K562 (cell line): ENCODE results near the gene AGBL1. TPM values are rescaled to one million over a fixed set of nuclear protein-coding genes. Genes with fewer than 3 reads are reported as not detected.

Experiments
- ATAC-seq: fragments of 200-7000 bp; cut with Tn5 transposase; 3 replicates; pipeline ENCODE4 v1.9.1; 2020; ENCODE audit warnings: moderate library complexity
- BruUV-seq: library from RNA; stranded (reverse); fragments of 400-500 nt; replicated peaks from 2 replicates; lab custom pipeline; 2021; lab: Mats Ljungman, UMichigan
- CTCF ChIA-PET: fragments of 300-600 bp; formaldehyde crosslinking; extraction: SDS; loops from one replicate; lab custom pipeline; 2021; ENCODE audit warnings: low intra/inter-chr PET ratio; lab: Yijun Ruan, JAX
- POLR2A ChIA-PET: fragments of 300-600, 350-650 bp; sonication (Branson Sonifier 250); formaldehyde crosslinking; extraction: SDS; loops from one replicate; lab custom pipeline; 2021; ENCODE audit warnings: antibody characterized with exemption, inconsistent platforms; lab: Yijun Ruan, JAX
- DNase-seq, 4 experiments: peaks; one replicate each; pipeline versions ENCODE4 v3.0.0 to v3.0.0-alpha.2; 2011 to 2018; ENCODE audit warnings: low spot score in 3 of 4, mixed read lengths in 3 of 4; ENCODE audit errors: extremely low read depth in 1 of 4
- FAIRE-seq: peaks from 2 replicates; lab custom pipeline; 2011; peaks lifted over from hg19 to GRCh38; lab: Jason Lieb, UNC
- H2AFZ ChIP-seq: 2 replicates; pipeline ENCODE4 v1.6.0; 2011; ENCODE audit warnings: low read depth, low read length, control low read depth, inconsistent platforms
- H3K27ac ChIP-seq: fragments of 200-600 bp; 3 replicates; pipeline ENCODE4 v1.8.0; 2011; ENCODE audit warnings: low read depth, mild to moderate bottlenecking, control low read depth, inconsistent platforms, low read length, moderate library complexity, mixed read lengths; ENCODE audit errors: extremely low read depth
- H3K27me3 ChIP-seq, 2 experiments: fragments of 300-600 bp in 1 of 2; 2 replicates in 1 of 2; 3 replicates in 1 of 2; pipeline versions ENCODE4 v1.6.0 to v1.8.0; 2011; ENCODE audit warnings: inconsistent platforms in 2 of 2, low read length in 2 of 2, mild to moderate bottlenecking in 1 of 2, mixed read lengths in 1 of 2, moderate library complexity in 1 of 2; ENCODE audit not compliant: control insufficient read depth in 2 of 2, insufficient read depth in 2 of 2
- H3K36me3 ChIP-seq: fragments of 300-600 bp; 3 replicates; pipeline ENCODE4 v1.8.0; 2011; ENCODE audit warnings: mild to moderate bottlenecking, low read length, inconsistent platforms; ENCODE audit not compliant: control insufficient read depth, insufficient read depth
- H3K4me1 ChIP-seq, 2 experiments: fragments of 200-600 bp in 1 of 2; replicated peaks in 1 of 2; 2 replicates in 1 of 2; 3 replicates in 1 of 2; pipeline versions ENCODE4 v1.5.1 to v1.8.0; 2011; ENCODE audit warnings: inconsistent platforms in 2 of 2, low read length in 2 of 2, mild to moderate bottlenecking in 1 of 2, mixed read lengths in 1 of 2, moderate library complexity in 1 of 2; ENCODE audit not compliant: control insufficient read depth in 2 of 2, insufficient read depth in 2 of 2
- H3K4me2 ChIP-seq: 2 replicates; pipeline ENCODE4 v1.6.1; 2011; ENCODE audit warnings: low read length, control low read depth, inconsistent platforms, mixed read lengths; ENCODE audit not compliant: insufficient read depth
- H3K4me3 ChIP-seq: fragments of 200-600 bp; sonication (generic), shearing (Covaris generic); 2 replicates; pipeline ENCODE4 v1.5.1; 2016; ENCODE audit warnings: control low read depth, inconsistent platforms
- H3K79me2 ChIP-seq: fragments of 200-600 bp; 3 replicates; pipeline ENCODE4 v1.8.0; 2011; ENCODE audit warnings: low read length, inconsistent platforms; ENCODE audit not compliant: control insufficient read depth, insufficient read depth
- H3K9ac ChIP-seq, 2 experiments: 2 replicates each; pipeline versions ENCODE4 v1.6.0 to v1.6.1; 2011; ENCODE audit warnings: low read depth in 2 of 2, low read length in 2 of 2, control low read depth in 1 of 2, inconsistent platforms in 1 of 2, mild to moderate bottlenecking in 1 of 2, mixed read lengths in 1 of 2; ENCODE audit not compliant: insufficient read depth in 1 of 2
- H3K9me1 ChIP-seq: one replicate; pipeline ENCODE4 v1.6.0; 2011; ENCODE audit warnings: inconsistent platforms, mild to moderate bottlenecking, low read length, moderate library complexity; ENCODE audit not compliant: control insufficient read depth, insufficient read depth
- H3K9me3 ChIP-seq: replicated peaks from 2 replicates; pipeline ENCODE4 v1.5.1; 2011; ENCODE audit warnings: low read depth, low read length, inconsistent platforms; ENCODE audit not compliant: control insufficient read depth, insufficient read depth
- H4K20me1 ChIP-seq: replicated peaks from 2 replicates; pipeline ENCODE4 v1.6.1; 2011; ENCODE audit warnings: low read length, inconsistent platforms, mixed read lengths; ENCODE audit not compliant: control insufficient read depth, insufficient read depth
- CBFA2T3 ChIP-seq: fragments of 450-650 bp; IDR thresholded peaks from 2 replicates; pipeline ENCODE4 v1.6.1; 2017
- ESRRB ChIP-seq: fragments of 250-450 bp; sonication (Bioruptor Pico); IDR thresholded peaks from 2 replicates; pipeline ENCODE4 v1.5.0; 2020; ENCODE audit warnings: mild to moderate bottlenecking, moderate library complexity, borderline replicate concordance
- GABPB2 ChIP-seq: fragments of 250-450 bp; sonication (Bioruptor Pico); conservative IDR thresholded peaks from 2 replicates; pipeline ENCODE4 v1.5.1; 2021; ENCODE audit warnings: mild to moderate bottlenecking
- MLLT1 ChIP-seq, 2 experiments: fragments of 450-650 bp; IDR thresholded peaks; 2 replicates each; pipeline ENCODE4 v1.6.1; 2016
- MTA2 ChIP-seq: fragments of 450-650 bp; IDR thresholded peaks from 2 replicates; pipeline ENCODE4 v1.6.1; 2016; ENCODE audit warnings: low read depth
- PKNOX1 ChIP-seq: fragments of 450-650 bp; IDR thresholded peaks from 2 replicates; pipeline ENCODE4 v1.6.1; 2016
- PYGO2 ChIP-seq: fragments of 450-650 bp; IDR thresholded peaks from 2 replicates; pipeline ENCODE4 v1.6.1; 2016; ENCODE audit warnings: mild to moderate bottlenecking, missing genetic modification characterization, moderate library complexity, missing compliant biosample characterization
- SIX5 ChIP-seq, 2 experiments: IDR thresholded peaks; 2 replicates each; pipeline ENCODE4 v1.6.1; 2011; ENCODE audit warnings: low read length in 2 of 2, borderline replicate concordance in 1 of 2, low read depth in 1 of 2, mild to moderate bottlenecking in 1 of 2, moderate library complexity in 1 of 2; ENCODE audit not compliant: insufficient read depth in 1 of 2
- STAT5A ChIP-seq: IDR thresholded peaks from 2 replicates; pipeline ENCODE4 v1.6.1; 2012; ENCODE audit warnings: low read length, inconsistent platforms, borderline replicate concordance
- USF2 ChIP-seq: sonication (generic); formaldehyde crosslinking; IDR thresholded peaks from 2 replicates; pipeline ENCODE4 v1.5.0; 2020; ENCODE audit warnings: missing genetic modification reagents
- XRCC4 ChIP-seq: IDR thresholded peaks from one replicate; pipeline ENCODE4 v1.6.1; 2011; ENCODE audit not compliant: insufficient read depth, insufficient read length; ENCODE audit errors: extremely low read depth
- YY1 ChIP-seq, 3 experiments: IDR thresholded peaks; 2 replicates each; pipeline ENCODE4 v1.6.1; 2011; ENCODE audit warnings: low read length in 2 of 3, mild to moderate bottlenecking in 2 of 3, moderate library complexity in 2 of 3, borderline replicate concordance in 1 of 3, control low read depth in 1 of 3, low read depth in 1 of 3; ENCODE audit not compliant: insufficient read depth in 3 of 3, insufficient replicate concordance in 2 of 3, control insufficient read depth in 1 of 3, insufficient read length in 1 of 3; ENCODE audit errors: extremely low read depth in 1 of 3
- ZBTB43 ChIP-seq: sonication (generic); formaldehyde crosslinking; IDR thresholded peaks from 2 replicates; pipeline ENCODE4 v1.8.0; 2023; ENCODE audit warnings: mild to moderate bottlenecking, missing genetic modification reagents
- ZEB2 ChIP-seq: fragments of 450-650 bp; IDR thresholded peaks from 2 replicates; pipeline ENCODE4 v1.6.1; 2016
- ZNF212 ChIP-seq: fragments of 450-650 bp; formaldehyde crosslinking; IDR thresholded peaks from 2 replicates; pipeline ENCODE4 v1.4.0; 2020; ENCODE audit warnings: mild to moderate bottlenecking
- ZNF263 ChIP-seq: sonication (generic); formaldehyde crosslinking; IDR thresholded peaks from 2 replicates; pipeline ENCODE4 v1.8.0; 2022; ENCODE audit warnings: mild to moderate bottlenecking, missing genetic modification reagents, borderline replicate concordance
- WGBS: fragments of 100-300 bp; shearing (Covaris generic); methylation state at CpG from one replicate; pipeline ENCODE4 v1.1.6; 2016; ENCODE audit warnings: low coverage, mixed read lengths; ENCODE audit not compliant: insufficient coverage; ENCODE audit errors: missing lambda C conversion rate; 5-methylcytosine and 5-hydroxymethylcytosine counted together
- in situ Hi-C: fragments of 300-500 bp; cut with MboI; formaldehyde crosslinking; loops from 4 replicates; pipeline ENCODE4 v1.15.0; 2018; ENCODE audit warnings: inconsistent platforms, mixed read lengths
- intact Hi-C: fragments of 100-400 bp; cut with micrococcal nuclease; formaldehyde crosslinking; loops from 2 replicates; pipeline ENCODE4 v1.14.2; 2022
- polyA plus RNA-seq, 8 experiments: library from polyadenylated mRNA; depleted of rRNA in 4 of 8; stranded (reverse) in 5 of 8; unstranded in 3 of 8; fragments of >200 nt; fragmentation: Nextera tagmentation in 2 of 8; fragmentation: Illumina TruSeq in 1 of 8; extraction: Ambion mirVana in 2 of 8; extraction: Trizol in 1 of 8; gene quantifications; 2 replicates each; pipeline versions ENCODE4 v1.2.1 to v1.2.3, GENCODE V29; 2011 to 2014; ENCODE audit warnings: inconsistent platforms in 1 of 8, missing spikeins in 1 of 8
- total RNA-seq, 7 experiments: library from RNA; depleted of rRNA in 6 of 7; stranded (reverse); fragments of >200 nt in 6 of 7; fragmentation: Illumina TruSeq in 2 of 7; extraction: Trizol in 2 of 7; gene quantifications; 2 replicates each; pipeline versions ENCODE4 v1.2.1 to v1.2.3, GENCODE V29; 2011 to 2021; ENCODE audit warnings: low replicate concordance in 1 of 7

The AGBL1 gene
- total and polyA plus RNA-seq, 9 of the 15 experiments (the other 6 are each of a cell fraction or from before 2014, with no cell fraction given), result not detected

- TF ChIP-seq MLLT1 (IDR thresholded peaks at IDR 0.05) (no peak), GABPB2 (no peak), STAT5A (no peak), XRCC4 (no peak), PKNOX1 (no peak), ZNF263 (CRISPR knock-in tag) (no peak), SIX5 (IDR thresholded peaks at IDR 0.05; ENCODE audit: borderline replicate concordance in 1 of 2, insufficient read depth in 1 of 2, low read depth in 1 of 2, low read length in 2 of 2) (no peak)
Measured at GRCh38 chr15:86236356-86237110, 156.9 kb downstream of the AGBL1 start (continued).

GRCh38 chr15:86237111-86237500 is 157.4 kb downstream of the AGBL1 start:
- Histone ChIP-seq H3K79me2 (no peaks in the 10 kb centered on the region), H3K9me1 (no peaks in the 10 kb centered on the region), H3K9ac (no peak overlapping the region), H3K9me3 (no peaks in the 10 kb centered on the region), H3K4me3 (no peak overlapping the region), H3K4me1 (no peaks in the 10 kb centered on the region), H3K27me3 (no peaks in the 10 kb centered on the region), H4K20me1 (no peaks in the 10 kb centered on the region), H3K4me2 (no peak overlapping the region), H3K27ac (no peak overlapping the region), H2AFZ (no peak overlapping the region), H3K36me3 (no peaks in the 10 kb centered on the region)
- 2% methylated on average over 5 of the region's 5 CpGs for WGBS
- ChIA-PET CTCF (no interaction called here), POLR2A (no interaction called here)
- no peak for DNase-seq
- ATAC-seq, result no peak
- intact Hi-C loops, result no loop called here
- BruUV-seq, result no TSS peak
- no peak for FAIRE-seq
- in situ Hi-C loops, result no loop called here
- TF ChIP-seq ZNF212 (CRISPR knock-in tag), result no peak
- no peak for TF ChIP-seq ZBTB43 (CRISPR knock-in tag)
- TF ChIP-seq MTA2, result no peak
- no peak for TF ChIP-seq ESRRB
- TF ChIP-seq PYGO2 (tag), result no peak
- no peak for TF ChIP-seq CBFA2T3
- no peak for TF ChIP-seq ZEB2
- no peak for TF ChIP-seq USF2 (CRISPR knock-in tag)
- no peak for TF ChIP-seq YY1 (IDR thresholded peaks at IDR 0.05; ENCODE audit: borderline replicate concordance in 1 of 3, control insufficient read depth in 1 of 3, extremely low read depth in 1 of 3, insufficient read depth in 3 of 3, insufficient read length in 1 of 3, insufficient replicate concordance in 2 of 3, low read depth in 1 of 3, low read length in 2 of 3)
